Glomerular endothelial cell (primary cell): ENCODE data around the gene DNM2. TPM values are rescaled to one million over a fixed set of nuclear protein-coding genes. Genes with fewer than 3 reads are reported as not detected.
"Not testable (repeated sequence)": the region's sequence is repeated elsewhere in the genome, so short reads cannot be mapped to it uniquely, and the experiment has no call there.

Experiments
- DNase-seq: peaks from one replicate; pipeline ENCODE4 v3.0.0-alpha.2; 2011; ENCODE audit warnings: low read depth, low spot score; ENCODE audit errors: extremely low read depth
- total RNA-seq: library from RNA; depleted of rRNA; stranded (reverse); fragments of >200 nt; gene quantifications from 2 replicates; pipeline ENCODE4 v1.2.3, GENCODE V29; 2015

DNM2 gene
- total RNA-seq, 1 donor from 2014 or later: 178 TPM

GRCh38 chr19:10856899-10857298 is 139.0 kb downstream of the DNM2 start:
- not testable (repeated sequence) for DNase-seq

DNA sequence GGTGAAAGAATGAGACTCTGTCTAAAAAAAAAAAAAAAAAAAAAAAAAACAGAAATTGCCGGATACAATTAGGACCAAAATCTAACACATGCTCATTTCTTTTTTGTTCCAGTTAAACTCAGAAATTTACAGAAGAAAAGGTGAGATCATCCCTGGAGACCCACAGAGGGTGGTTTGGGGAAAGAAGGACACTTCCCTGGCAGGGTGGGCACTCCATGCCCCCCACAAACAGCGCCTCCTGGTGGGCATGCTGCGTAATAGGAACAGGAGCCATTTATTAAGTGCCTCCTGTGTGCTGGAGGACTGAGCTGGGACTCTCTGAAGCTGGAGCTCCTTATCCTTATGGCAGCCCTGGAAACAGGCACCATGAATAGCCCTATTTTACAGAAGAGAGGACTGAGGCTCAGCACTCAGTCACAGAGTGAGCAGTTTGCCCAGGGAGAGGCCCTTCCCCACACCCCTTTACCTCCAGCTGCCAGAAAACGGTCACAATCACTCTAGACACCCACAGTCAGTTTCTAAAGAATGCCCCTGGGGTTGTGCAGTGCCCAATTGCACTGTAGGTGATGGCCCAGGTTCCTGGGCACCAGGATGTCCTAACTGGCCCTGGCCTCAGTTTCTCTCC is 140.4 kb downstream of the DNM2 start:
- DNase-seq: no peak

- no peak for DNase-seq
Observed at GRCh38 chr19:10861103-10861651, 143.3 kb downstream of the DNM2 start.

GRCh38 chr19:10862561-10863106 is 144.8 kb downstream of the DNM2 start:
- DNase-seq: no peak

DNA sequence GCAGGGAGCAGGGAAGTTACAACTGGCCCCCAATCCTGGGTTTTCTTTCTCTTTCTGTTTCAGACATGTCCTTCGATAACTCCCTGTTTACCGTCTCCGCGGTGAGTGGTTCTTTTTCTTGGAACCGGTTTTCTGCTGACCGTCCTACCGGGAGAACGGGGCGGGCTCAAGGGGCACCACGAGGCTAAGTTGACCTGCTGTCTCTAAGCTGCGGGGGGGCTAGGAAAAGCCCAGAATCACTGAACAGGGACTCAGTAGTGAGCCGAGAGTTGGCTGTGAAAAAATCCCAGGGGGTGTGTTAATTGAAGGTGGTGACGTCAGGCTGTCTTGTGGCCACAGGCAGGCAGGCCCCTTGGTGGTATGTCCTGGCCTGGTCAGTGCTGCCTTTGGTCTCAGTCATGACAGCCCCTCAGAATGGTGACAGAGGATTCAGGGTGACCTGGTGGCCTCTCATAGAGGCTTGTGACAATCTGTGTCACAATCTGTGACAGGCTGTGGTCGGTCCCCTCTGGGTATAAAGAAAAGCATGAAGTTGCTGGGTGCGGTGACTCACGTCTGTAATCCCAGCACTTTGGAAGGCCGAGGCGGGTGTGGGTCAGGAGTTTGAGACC is 145.3 kb downstream of the DNM2 start:
- no peak for DNase-seq

DNA sequence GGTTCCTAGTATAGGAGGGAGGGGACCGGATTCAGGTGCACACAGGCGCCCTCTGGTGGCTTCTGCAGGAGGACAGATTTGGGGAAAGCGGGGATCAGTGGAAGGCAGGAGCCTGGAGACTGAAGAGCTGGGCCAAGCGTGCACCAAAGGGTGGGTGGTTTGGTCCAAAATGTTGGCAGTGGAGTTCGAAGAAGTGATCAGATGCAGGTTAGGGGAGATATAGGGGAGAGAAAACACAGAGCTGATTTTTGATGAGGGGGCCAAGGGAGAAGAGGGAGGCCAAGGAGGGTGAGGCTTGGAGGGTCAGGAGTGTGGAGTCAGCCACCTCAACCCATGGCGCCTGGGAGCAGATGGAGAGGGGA is 146.6 kb downstream of the DNM2 start:
- DNase-seq: no peak

- DNase-seq: no peak
Observed at GRCh38 chr19:10866495-10866894, 148.6 kb downstream of the DNM2 start.

DNA sequence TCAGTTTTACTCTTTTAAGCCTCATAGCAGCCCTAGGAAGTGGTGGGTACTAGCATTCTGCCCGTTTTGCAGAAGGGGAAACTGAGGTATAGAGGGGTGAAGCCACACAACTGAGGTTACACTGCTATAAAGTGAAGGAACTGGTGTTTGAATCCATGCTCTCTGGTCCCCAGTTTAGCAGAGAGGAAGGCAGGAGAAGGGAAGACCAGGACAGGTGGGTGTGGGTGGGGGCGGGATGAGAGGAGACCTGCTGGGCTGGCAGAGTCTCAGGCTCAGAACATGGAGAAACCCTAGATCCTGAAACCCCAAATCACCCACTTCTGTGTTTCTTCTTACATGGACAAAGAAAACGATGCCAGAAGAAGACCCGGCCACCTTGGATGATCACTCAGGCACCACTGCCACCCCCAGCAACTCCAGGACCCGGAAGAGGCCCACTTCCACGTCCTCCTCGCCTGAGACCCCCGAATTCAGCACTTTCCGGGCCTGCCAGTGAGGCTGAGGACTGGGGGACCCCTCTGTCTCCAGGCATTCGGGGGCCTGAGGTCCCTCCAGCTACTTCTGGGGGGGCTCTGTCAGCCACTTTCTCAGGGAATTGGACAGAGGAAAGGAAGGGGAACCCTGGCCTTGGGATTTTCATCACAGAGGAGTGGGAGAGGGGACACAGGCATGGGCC is 151.1 kb downstream of the DNM2 start:
- no peak for DNase-seq

- not testable (repeated sequence) for DNase-seq
Observed at GRCh38 chr19:10869872-10870311, 152.0 kb downstream of the DNM2 start.

DNA sequence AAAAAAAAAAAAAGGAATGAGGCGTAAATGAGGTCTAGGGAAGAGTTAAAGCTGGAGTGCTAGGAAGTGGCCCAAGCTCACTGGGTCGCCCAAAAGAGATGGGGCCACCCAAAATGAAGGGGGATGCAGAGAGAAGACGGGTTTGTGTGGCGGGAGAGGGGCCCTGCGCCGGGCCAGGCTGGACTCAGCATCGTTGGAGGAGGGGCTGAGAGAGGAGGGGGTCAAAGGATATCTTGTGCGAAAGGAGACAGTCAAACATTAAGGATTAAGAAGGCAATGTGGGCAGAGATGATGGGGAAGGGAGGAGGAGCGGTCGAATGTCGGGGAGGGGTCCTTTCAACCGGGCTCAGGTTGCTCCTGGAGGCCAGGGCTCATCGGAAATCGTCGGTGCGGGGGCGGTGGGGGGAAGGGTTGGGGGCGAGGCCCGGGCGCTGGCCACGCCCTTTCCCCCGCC is 152.6 kb downstream of the DNM2 start:
- no peak for DNase-seq

DNA sequence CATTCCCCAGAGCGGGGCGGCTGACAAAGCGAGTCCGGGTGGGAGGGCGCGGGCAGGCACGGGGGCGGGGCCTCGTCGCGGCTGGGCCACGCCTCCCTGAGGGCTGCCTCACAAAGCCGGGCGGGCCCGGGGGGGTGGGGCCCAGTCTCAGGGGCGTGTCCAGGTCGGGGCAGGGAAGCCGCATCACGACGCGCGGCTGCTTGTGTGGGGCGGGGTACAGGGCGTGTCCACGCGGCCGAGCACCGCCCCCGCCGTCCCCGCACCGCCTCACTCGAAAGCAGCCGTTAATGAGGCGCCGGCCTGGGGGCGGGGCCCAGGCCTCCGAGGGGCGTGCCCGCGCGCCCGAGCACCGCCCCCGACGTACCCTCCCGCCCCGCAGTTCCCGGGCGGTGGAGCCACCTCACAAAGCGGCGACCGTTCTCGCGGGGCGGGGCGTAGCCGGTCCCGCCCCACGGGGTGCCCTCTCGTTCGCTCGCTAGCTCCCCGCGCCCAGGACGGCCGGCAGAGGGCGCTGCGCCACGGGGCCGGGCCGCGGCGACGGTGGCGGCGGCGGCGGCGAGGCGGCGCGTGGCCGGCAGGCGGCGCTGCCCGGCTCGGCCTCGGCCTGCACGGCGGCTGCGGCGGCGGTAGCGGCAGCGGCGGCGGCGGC is 153.2 kb downstream of the DNM2 start, which contains the start of gene CARM1:
Gene CARM1, plus strand, starts transcription at position 599 of the 649 bp plus-strand sequence. CDS start 150 bp downstream, outside the sequence.
- peak; percentile 34 for DNase-seq

- no peak for DNase-seq
Observed at GRCh38 chr19:10871711-10872545, 154.0 kb downstream of the DNM2 start.

DNA sequence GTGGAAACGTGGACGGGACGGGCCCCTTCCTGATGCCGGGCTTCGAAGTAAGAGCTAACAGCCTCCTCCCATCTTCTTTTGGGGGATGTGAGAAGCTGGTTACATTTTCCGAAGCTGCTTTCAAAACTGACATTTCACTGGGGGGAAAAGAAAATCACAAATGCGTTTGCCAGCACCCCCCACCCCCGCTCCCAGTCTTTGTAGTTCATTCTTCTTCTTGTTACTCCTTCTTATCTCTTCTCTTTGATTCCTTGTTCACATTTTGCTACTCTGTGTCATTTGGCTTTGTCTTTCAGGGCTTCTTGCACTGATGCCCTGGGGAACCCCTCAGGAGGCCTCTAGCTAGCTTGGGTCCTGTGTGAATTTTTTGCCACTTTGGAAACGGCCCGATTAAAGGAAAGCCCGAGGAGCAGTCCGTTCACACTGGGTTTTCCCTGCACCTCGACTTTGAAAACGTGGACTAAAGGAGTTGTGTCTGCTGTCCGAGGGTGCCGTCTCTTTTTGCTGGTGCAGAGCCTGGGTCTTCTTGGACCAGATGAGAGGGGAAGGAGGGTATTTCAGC is 154.7 kb downstream of the DNM2 start:
- DNase-seq: no peak

DNA sequence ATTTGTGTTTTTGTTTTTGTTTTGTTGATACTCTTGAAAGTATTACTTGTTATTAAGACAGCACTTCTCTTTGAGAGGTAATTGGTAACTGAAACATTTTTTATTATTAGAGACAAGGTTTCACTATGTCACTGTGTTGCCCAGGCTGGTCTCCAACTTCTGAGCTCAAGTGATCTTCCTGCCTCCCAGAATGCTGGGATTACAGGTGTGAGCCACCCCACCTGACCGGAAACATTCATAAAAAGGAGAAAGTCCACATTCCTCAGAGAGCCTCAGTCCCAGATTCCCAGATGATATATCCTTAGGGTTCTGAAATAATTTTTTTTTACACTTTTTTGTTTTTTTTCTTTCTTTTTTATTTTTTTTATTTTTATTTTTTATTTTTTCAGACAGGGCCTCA is 156.1 kb downstream of the DNM2 start:
- DNase-seq: no peak

GRCh38 chr19:10876459-10877240 is 158.8 kb downstream of the DNM2 start:
- no peak for DNase-seq

DNA sequence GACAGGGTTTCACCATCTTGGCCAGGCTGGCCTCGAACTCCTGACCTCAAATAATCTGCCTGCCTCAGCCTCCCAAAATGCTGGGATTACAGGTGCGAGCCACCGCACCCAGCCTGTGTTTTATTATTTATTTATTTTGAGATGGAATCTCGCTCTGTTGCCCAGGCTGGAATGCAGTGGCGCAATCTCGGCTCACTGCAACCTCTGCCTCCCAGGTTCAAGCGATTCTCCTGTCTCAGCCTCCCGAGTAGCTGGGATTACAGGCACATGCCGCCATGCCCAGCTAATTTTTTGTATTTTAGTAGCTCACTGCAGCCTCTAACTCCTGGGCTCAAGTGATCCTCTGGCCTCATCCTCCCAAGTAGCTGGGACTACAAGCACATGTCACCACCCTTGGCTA is 159.7 kb downstream of the DNM2 start:
- DNase-seq: not testable (repeated sequence)

DNA sequence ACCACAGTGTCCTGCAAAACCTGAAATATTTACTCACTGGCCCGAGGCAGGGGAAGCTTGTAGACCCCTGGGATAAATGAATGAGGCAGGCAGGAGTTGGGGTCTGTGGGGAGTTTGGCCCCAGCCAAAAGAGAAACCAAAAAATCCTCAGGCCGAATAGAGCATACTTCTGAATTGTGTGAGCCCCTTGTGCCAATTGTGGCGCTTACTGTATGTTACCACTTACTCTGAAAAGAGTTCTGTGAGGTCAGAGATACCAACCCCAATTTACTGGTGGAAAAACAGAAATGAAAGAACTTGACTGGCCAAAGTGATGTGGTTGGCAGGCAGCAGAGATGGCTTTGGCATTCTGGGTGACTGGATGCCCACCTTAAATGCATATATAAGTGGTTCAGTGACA is 160.4 kb downstream of the DNM2 start:
- DNase-seq: no peak
